ENCODE data around the gene SASH1. TPM values are rescaled to one million over a fixed set of nuclear protein-coding genes. Genes with fewer than 3 reads are reported as not detected.

SASH1 gene
- total and polyA plus RNA-seq, 7 donors = 3.2 to 101 (median 40.5) TPM

DNA sequence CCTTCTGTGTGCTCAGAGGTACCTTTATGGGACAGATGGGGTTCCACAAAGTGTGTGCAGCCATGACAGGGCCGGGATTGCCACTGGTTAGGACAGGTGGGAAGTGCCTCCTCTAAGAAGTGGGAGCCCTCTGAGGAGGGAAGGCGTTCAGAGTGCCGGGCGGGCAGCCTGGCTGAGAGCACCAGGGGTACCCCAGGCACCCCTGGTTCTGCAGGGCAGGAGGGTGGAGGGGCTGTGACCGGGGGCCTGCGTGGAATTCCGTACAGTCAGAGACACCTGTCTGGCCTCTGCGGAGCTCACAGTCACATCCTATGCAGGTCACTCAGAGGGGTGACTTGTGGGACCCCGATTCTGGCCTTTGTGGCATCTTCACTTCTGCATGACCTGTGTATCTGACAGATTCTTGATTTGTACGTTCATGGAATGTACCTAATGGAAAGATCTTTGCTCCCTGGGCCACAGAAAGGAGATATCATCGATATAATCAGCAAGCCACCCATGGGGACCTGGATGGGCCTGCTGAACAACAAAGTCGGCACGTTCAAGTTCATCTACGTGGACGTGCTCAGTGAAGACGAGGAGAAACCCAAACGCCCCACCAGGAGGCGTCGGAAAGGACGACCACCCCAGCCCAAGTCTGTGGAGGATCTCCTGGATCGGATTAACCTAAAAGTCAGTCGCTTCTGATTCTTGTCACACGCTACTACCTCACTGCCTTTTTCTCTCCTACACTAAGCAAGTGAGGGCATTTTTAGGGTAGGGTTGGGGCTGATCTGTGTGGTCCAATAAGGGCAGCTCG, 190.9 kb downstream of the SASH1 start:
- peaks cover 32 to 71% (median 50%) of the 10 kb centered on the region in 4 donors for H3K36me3 ChIP-seq
- no peaks in the 10 kb centered on the region for H3K9me3 ChIP-seq
- no peak overlapping the region for H3K4me3 ChIP-seq
- intact Hi-C loops (cut with DNase I) = no loop called here
- TF ChIP-seq POLR2A (IDR thresholded peaks at IDR 0.05) (no peak), EP300 (IDR thresholded peaks at IDR 0.05) (no peak), POLR2AphosphoS5 (IDR thresholded peaks at IDR 0.05) (no peak)
- TF ChIP-seq, protein P1, sequence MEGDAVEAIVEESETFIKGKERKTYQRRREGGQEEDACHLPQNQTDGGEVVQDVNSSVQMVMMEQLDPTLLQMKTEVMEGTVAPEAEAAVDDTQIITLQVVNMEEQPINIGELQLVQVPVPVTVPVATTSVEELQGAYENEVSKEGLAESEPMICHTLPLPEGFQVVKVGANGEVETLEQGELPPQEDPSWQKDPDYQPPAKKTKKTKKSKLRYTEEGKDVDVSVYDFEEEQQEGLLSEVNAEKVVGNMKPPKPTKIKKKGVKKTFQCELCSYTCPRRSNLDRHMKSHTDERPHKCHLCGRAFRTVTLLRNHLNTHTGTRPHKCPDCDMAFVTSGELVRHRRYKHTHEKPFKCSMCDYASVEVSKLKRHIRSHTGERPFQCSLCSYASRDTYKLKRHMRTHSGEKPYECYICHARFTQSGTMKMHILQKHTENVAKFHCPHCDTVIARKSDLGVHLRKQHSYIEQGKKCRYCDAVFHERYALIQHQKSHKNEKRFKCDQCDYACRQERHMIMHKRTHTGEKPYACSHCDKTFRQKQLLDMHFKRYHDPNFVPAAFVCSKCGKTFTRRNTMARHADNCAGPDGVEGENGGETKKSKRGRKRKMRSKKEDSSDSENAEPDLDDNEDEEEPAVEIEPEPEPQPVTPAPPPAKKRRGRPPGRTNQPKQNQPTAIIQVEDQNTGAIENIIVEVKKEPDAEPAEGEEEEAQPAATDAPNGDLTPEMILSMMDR (IDR thresholded peaks at IDR 0.05) = no peak
- no peaks in the 10 kb centered on the region for H3K27me3 ChIP-seq
- peaks cover 0 to 5% (median 0%) of the 10 kb centered on the region in 4 donors for H3K4me1 ChIP-seq
- 92 to 93% methylated on average over 24 of the region's 24 CpGs for WGBS, 2 donors
- no peak overlapping the region for H3K27ac ChIP-seq
- no peak for DNase-seq

DNA sequence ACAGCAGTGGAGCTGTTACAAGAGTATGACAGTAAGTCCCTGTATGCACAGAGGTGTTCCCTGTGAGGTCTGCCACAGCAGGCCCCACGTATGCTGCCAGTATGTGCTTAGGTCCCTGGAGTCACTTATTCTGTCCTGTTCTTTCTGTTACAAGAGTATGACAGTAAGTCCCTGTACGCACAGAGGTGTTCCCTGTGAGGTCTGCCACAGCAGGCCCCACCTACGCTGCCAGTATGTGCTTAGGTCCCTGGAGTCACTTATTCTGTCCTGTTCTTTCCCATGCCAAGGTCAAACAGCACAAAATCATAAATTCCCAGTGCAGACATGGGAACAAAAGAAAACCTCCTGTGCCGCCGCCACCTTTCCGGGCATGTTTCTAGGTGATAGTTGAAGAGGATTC, 192.2 kb downstream of the SASH1 start:
- Histone ChIP-seq H3K4me3 (no peak overlapping the region), H3K36me3 (peaks cover 32 to 77% (median 50%) of the 10 kb centered on the region in 4 donors), H3K9me3 (no peaks in the 10 kb centered on the region), H3K27ac (no peak overlapping the region), H3K27me3 (no peaks in the 10 kb centered on the region), H3K4me1 (peaks cover 0 to 14% (median 3%) of the 10 kb centered on the region in 4 donors)
- TF ChIP-seq, protein P1 (IDR thresholded peaks at IDR 0.05) = no peak
- TF ChIP-seq EP300 (IDR thresholded peaks at IDR 0.05) (no peak), POLR2AphosphoS5 (IDR thresholded peaks at IDR 0.05) (no peak), POLR2A (IDR thresholded peaks at IDR 0.05) (no peak)
- 95% methylated on average over 6 of the region's 6 CpGs for WGBS, 2 donors
- no peak for DNase-seq
- intact Hi-C loops (cut with DNase I) = no loop called here

DNA sequence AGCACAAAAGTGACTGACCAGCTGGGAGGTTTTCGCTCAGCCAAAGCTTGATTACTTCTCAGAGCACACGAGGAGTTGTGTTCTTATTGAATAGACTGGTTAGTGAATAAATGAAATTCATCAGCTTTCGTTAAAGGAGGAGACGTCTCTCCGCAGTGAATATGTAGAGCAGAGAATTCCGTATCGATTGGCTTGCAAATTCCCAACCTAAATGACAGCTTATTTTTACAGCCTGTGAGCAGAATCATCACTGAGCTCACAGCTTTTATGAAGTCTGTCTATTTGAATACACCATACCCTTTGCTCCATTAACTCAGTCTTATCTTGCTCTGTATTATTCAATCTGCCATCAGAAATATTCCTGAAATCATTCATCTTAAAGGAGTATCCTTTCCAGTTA, 192.7 kb downstream of the SASH1 start:
- Histone ChIP-seq H3K36me3 (peaks cover 34 to 82% (median 52%) of the 10 kb centered on the region in 4 donors), H3K4me1 (peaks cover 0 to 16% (median 4%) of the 10 kb centered on the region in 4 donors), H3K27ac (no peak overlapping the region), H3K9me3 (no peaks in the 10 kb centered on the region), H3K27me3 (no peaks in the 10 kb centered on the region), H3K4me3 (no peak overlapping the region)
- intact Hi-C loops (cut with DNase I) = no loop called here
- TF ChIP-seq POLR2A (IDR thresholded peaks at IDR 0.05) (no peak), POLR2AphosphoS5 (IDR thresholded peaks at IDR 0.05) (no peak), EP300 (IDR thresholded peaks at IDR 0.05) (no peak)
- TF ChIP-seq, protein P1 (IDR thresholded peaks at IDR 0.05) = no peak
- WGBS, 2 donors = 92 to 94% methylated on average over 7 of the region's 7 CpGs
- no peak for DNase-seq

DNA sequence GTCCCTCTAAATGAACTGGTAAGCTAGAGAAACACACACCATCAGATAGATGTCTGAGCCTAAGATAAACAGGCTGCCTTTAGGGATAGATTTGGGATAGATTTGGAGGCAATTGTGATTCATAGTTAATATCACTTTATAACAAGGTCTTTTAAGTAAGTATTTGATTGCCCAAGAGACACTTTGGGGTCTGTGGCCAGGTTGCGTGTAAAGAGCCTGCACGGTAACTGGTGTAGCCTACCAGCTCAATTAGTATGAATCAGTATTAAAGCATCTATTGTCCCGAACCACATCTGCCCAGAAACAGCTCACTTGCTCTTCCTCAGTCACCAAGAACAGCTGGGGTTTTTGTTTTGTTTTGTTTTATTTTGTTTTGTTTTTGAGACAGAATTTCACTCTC, 193.3 kb downstream of the SASH1 start:
- TF ChIP-seq POLR2A (IDR thresholded peaks at IDR 0.05) (no peak), POLR2AphosphoS5 (IDR thresholded peaks at IDR 0.05) (no peak), EP300 (IDR thresholded peaks at IDR 0.05) (no peak)
- TF ChIP-seq, protein P1 (IDR thresholded peaks at IDR 0.05) = no peak
- intact Hi-C loops (cut with DNase I) = no loop called here
- peaks cover 40 to 88% (median 55%) of the 10 kb centered on the region in 4 donors for H3K36me3 ChIP-seq
- WGBS, 2 donors = 85 to 91% methylated on average over 3 of the region's 3 CpGs
- no peak overlapping the region for H3K27ac ChIP-seq
- no peak for DNase-seq
- H3K27me3 ChIP-seq = no peaks in the 10 kb centered on the region
- H3K4me1 ChIP-seq = peaks cover 0 to 16% (median 4%) of the 10 kb centered on the region in 4 donors
- no peak overlapping the region for H3K4me3 ChIP-seq
- H3K9me3 ChIP-seq = no peaks in the 10 kb centered on the region

All from sigmoid colon (tissue), 7 donors.